Stomach smooth muscle (tissue), 2 donors: ENCODE measurements around the gene ATXN2.

ENCODE experiments used
- H3K27ac ChIP-seq: one replicate; pipeline ENCODE4 v1.7.0; 2013; ENCODE audit warnings: mild to moderate bottlenecking, low read length, inconsistent platforms
- H3K27me3 ChIP-seq, 2 donors: one replicate each; pipeline ENCODE4 v1.7.0; 2013; ENCODE audit warnings: low read length in 2 of 2; ENCODE audit not compliant: insufficient read depth in 2 of 2, control insufficient read depth in 1 of 2
- H3K36me3 ChIP-seq, 2 donors: one replicate each; pipeline ENCODE4 v1.7.0; 2013; ENCODE audit warnings: low read length in 2 of 2; ENCODE audit not compliant: control insufficient read depth in 2 of 2, insufficient read depth in 2 of 2
- H3K4me1 ChIP-seq: one replicate; pipeline ENCODE4 v1.7.0; 2013; ENCODE audit warnings: low read length; ENCODE audit not compliant: control insufficient read depth, insufficient read depth
- H3K4me3 ChIP-seq, 2 donors: one replicate each; pipeline ENCODE4 v1.7.0; 2013; ENCODE audit warnings: low read length in 2 of 2
- H3K9ac ChIP-seq, 2 donors: one replicate each; pipeline ENCODE4 v1.7.0; 2013; ENCODE audit warnings: low read length in 2 of 2, mild to moderate bottlenecking in 1 of 2
- H3K9me3 ChIP-seq, 2 donors: one replicate each; pipeline ENCODE4 v1.7.0; 2013; ENCODE audit warnings: low read length in 2 of 2; ENCODE audit not compliant: control insufficient read depth in 2 of 2
- donor health status: healthy.
- donor health status: Pancreatic carcinoma.

The ATXN2 gene

GRCh38 chr12:111414711-111415252, 184.3 kb downstream of the ATXN2 start:
- Histone ChIP-seq H3K4me1 (peaks cover 21% of the 10 kb centered on the region), H3K27ac (no peak overlapping the region), H3K9me3 (no peaks in the 10 kb centered on the region), H3K27me3 (no peaks in the 10 kb centered on the region), H3K9ac (no peak overlapping the region), H3K4me3 (no peak overlapping the region), H3K36me3 (peaks cover 3 to 5% of the 10 kb centered on the region in 2 donors)

- no peaks in the 10 kb centered on the region for H3K9me3 ChIP-seq
- no peak overlapping the region for H3K27ac ChIP-seq
- no peaks in the 10 kb centered on the region for H3K27me3 ChIP-seq
- peaks cover 30% of the 10 kb centered on the region for H3K4me1 ChIP-seq
- H3K36me3 ChIP-seq, result no peaks in the 10 kb centered on the region
- no peak overlapping the region for H3K4me3 ChIP-seq
- no peak overlapping the region for H3K9ac ChIP-seq
Observed at GRCh38 chr12:111413442-111414086, 185.6 kb downstream of the ATXN2 start.

- H3K4me1 ChIP-seq, result peaks cover 33% of the 10 kb centered on the region
- H3K27ac ChIP-seq, result no peak overlapping the region
Observed at GRCh38 chr12:111412830-111413441, 186.2 kb downstream of the ATXN2 start.

GRCh38 chr12:111412007-111412829, 186.9 kb downstream of the ATXN2 start:
- Histone ChIP-seq H3K4me1 (peaks cover 41% of the 10 kb centered on the region), H3K27ac (no peak overlapping the region), H3K4me3 (no peak overlapping the region), H3K36me3 (no peaks in the 10 kb centered on the region), H3K9ac (no peak overlapping the region), H3K27me3 (no peaks in the 10 kb centered on the region), H3K9me3 (no peaks in the 10 kb centered on the region)

More at GRCh38 chr12:111412830-111413441, 186.2 kb downstream of the ATXN2 start:
- no peaks in the 10 kb centered on the region for H3K36me3 ChIP-seq
- H3K9me3 ChIP-seq, result no peaks in the 10 kb centered on the region
- no peak overlapping the region for H3K4me3 ChIP-seq
- no peak overlapping the region for H3K9ac ChIP-seq
- no peaks in the 10 kb centered on the region for H3K27me3 ChIP-seq

GRCh38 chr12:111411185-111411764, 187.8 kb downstream of the ATXN2 start:
- Histone ChIP-seq H3K9ac (no peak overlapping the region), H3K9me3 (no peaks in the 10 kb centered on the region), H3K36me3 (no peaks in the 10 kb centered on the region), H3K4me3 (no peak overlapping the region), H3K27me3 (no peaks in the 10 kb centered on the region), H3K4me1 (peaks cover 50% of the 10 kb centered on the region), H3K27ac (no peak overlapping the region)

GRCh38 chr12:111410431-111411184, 188.5 kb downstream of the ATXN2 start:
- H3K4me3 ChIP-seq, result no peak overlapping the region
- no peaks in the 10 kb centered on the region for H3K9me3 ChIP-seq
- H3K4me1 ChIP-seq, result peaks cover 54% of the 10 kb centered on the region
- peak overlapping the region; percentile 24 for H3K27ac ChIP-seq
- no peaks in the 10 kb centered on the region for H3K27me3 ChIP-seq
- no peaks in the 10 kb centered on the region for H3K36me3 ChIP-seq
- peak overlapping the region in 1 of 2 donors; percentile 42 for H3K9ac ChIP-seq

GRCh38 chr12:111409780-111410430, 189.2 kb downstream of the ATXN2 start:
- Histone ChIP-seq H3K36me3 (no peaks in the 10 kb centered on the region), H3K9me3 (no peaks in the 10 kb centered on the region), H3K27me3 (no peaks in the 10 kb centered on the region), H3K4me3 (no peak overlapping the region), H3K27ac (peak overlapping the region; percentile 24), H3K4me1 (peaks cover 58% of the 10 kb centered on the region), H3K9ac (no peak overlapping the region)

GRCh38 chr12:111409403-111409779, 189.7 kb downstream of the ATXN2 start:
- no peaks in the 10 kb centered on the region for H3K27me3 ChIP-seq
- H3K4me1 ChIP-seq, result peaks cover 63% of the 10 kb centered on the region
- no peaks in the 10 kb centered on the region for H3K9me3 ChIP-seq
- no peak overlapping the region for H3K9ac ChIP-seq
- no peak overlapping the region for H3K27ac ChIP-seq
- H3K4me3 ChIP-seq, result peak overlapping the region; percentile 7 to 29
- no peaks in the 10 kb centered on the region for H3K36me3 ChIP-seq

GRCh38 chr12:111408686-111409402, 190.3 kb downstream of the ATXN2 start:
- no peak overlapping the region for H3K9ac ChIP-seq

More at GRCh38 chr12:111408686-111409402, 190.3 kb downstream of the ATXN2 start:
- H3K4me3 ChIP-seq, result peak overlapping the region; percentile 20 to 29
- H3K27ac ChIP-seq, result no peak overlapping the region
- no peaks in the 10 kb centered on the region for H3K9me3 ChIP-seq
- H3K4me1 ChIP-seq, result peaks cover 64% of the 10 kb centered on the region
- H3K27me3 ChIP-seq, result no peaks in the 10 kb centered on the region
- no peaks in the 10 kb centered on the region for H3K36me3 ChIP-seq
